ENCODE measurements around the gene PREX1.

Gene PREX1

DNA sequence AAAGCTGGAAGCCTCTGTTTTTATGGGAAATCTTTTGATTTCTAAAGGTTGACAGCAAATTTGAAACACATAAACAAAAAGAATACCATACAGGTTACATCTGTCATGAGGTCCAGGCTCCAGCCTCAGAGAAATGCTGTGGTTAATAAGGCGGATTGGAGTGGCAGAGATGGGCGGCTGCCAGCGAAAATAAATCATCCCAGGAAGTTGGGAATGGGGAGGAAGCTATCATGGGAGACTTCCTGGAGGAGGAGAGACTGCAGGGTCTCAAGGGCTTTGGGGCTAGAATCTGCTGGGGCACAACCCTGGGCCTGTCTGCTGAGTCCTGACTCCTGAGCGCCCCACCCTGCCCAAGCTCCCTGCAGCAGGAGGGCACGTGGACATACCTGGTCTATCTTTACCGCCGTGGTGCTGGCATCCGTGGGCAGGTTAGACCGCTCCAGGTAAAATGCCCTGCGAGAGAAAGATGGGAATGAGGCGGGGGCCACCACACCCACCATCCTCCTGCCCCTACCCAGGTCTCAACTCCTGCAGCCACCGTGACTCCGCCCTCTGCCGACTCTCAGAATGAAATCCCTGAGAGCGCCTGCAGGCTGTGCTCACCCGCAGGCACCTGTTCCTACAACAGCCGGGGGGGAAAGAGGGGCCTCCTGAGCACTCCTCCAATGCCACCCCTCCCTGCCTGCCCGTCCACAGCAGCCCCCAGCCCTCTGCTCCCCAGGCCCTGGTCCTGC lies 197.3 kb downstream of the PREX1 start:
- peaks cover 79% of the 10 kb centered on the region for H3K36me3 Mint-ChIP-seq (ENCODE audit: low read depth)
- no peak for DNase-seq
- H3K27me3 Mint-ChIP-seq = no peaks in the 10 kb centered on the region
- peak overlapping the region; percentile 40 for H3K27ac Mint-ChIP-seq
- no peaks in the 10 kb centered on the region for H3K9me3 Mint-ChIP-seq
- H3K4me1 Mint-ChIP-seq (ENCODE audit: low read depth) = peaks cover 12% of the 10 kb centered on the region
- H3K4me3 Mint-ChIP-seq = no peak overlapping the region

DNA sequence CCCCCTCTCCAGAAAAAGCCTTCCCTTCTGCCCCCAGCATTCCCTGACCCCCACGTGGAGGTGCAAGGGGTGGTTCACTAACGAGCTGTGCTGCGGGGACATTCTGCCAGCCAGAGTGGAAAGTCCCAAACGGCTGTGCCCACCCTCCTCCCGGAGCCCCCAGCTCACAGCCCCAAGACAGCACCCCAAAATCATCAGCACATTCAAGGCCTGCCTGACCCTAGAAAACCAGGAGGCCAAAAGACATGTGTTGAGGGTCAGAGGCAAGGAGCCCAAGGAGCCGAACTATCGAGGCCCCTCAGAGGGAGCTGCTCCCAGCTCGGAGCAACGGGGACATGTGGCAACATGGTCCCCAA lies 197.9 kb downstream of the PREX1 start:
- Mint-ChIP-seq H3K36me3 (ENCODE audit: low read depth) (peaks cover 79% of the 10 kb centered on the region), H3K4me3 (no peak overlapping the region), H3K9me3 (no peaks in the 10 kb centered on the region), H3K27me3 (no peaks in the 10 kb centered on the region), H3K4me1 (ENCODE audit: low read depth) (peaks cover 12% of the 10 kb centered on the region), H3K27ac (no peak overlapping the region)
- no peak for DNase-seq

DNA sequence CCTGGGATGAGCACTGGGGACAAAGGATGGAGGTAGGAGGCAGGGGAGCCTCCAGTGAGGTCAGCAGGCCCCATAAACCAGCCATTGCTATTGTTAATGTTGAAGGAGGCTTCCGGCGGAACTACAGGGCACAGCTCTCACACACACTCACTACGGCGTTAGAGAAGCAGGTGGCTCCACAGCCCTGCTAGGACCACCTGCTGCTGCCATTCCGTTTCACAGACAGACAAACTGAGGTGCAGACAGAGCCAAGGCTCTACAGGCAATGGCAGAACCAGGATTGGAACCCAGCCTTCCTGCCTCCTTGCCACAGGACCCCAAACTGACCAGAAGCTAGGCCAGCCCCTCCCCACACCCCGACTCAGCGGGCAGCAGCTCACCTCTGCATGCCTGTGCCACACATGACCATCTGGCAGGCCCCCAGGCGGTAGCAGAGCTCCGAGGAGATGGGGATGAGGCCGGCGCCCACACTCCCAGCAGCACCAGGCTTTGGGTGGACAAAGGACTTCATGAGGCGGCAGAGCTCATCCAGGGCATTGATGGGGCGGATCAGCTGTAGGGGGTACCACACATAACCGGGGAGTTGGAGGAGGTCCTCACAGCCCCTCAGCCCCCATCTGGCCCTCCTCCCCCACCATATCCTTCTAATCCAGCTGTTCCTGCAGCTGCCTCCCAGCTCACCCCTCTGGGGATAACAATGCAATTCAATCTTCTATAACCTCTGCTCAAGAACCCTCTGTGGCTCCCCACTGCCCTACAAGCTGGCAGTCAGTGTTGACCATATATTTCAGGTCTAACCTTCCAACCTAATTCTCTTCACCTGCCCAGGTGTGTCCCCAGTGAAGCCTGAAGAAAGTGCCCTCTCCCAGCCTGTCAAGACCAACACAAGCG lies 198.5 kb downstream of the PREX1 start:
- Mint-ChIP-seq H3K27ac (no peak overlapping the region), H3K4me1 (ENCODE audit: low read depth) (peaks cover 12% of the 10 kb centered on the region), H3K4me3 (no peak overlapping the region), H3K36me3 (ENCODE audit: low read depth) (peaks cover 81% of the 10 kb centered on the region), H3K9me3 (no peaks in the 10 kb centered on the region), H3K27me3 (no peaks in the 10 kb centered on the region)
- no peak for DNase-seq

DNA sequence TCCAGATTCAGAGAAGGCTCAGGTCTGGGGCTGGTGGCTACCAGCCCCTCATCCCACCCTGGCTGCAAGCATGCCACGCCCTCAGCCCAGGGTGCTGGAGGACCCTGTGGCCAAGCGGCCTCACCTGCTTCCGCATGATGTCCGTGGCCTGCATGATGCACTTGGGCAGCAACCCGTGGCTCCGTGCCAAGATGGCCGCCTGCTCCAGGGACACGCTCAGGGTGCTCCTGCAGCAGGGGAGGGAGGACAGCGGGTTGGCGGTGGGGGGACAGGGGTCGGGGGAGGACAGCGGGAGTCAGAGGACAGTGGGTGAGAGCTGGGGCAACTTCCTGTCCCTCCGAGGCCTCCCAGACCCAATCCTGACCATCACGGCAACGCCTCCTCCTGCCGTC lies 200.1 kb downstream of the PREX1 start:
- DNase-seq = no peak
- H3K4me1 Mint-ChIP-seq (ENCODE audit: low read depth) = peaks cover 12% of the 10 kb centered on the region
- no peak overlapping the region for H3K4me3 Mint-ChIP-seq
- H3K27me3 Mint-ChIP-seq = no peaks in the 10 kb centered on the region
- peaks cover 77% of the 10 kb centered on the region for H3K36me3 Mint-ChIP-seq (ENCODE audit: low read depth)
- H3K27ac Mint-ChIP-seq = no peak overlapping the region
- H3K9me3 Mint-ChIP-seq = no peaks in the 10 kb centered on the region

DNA sequence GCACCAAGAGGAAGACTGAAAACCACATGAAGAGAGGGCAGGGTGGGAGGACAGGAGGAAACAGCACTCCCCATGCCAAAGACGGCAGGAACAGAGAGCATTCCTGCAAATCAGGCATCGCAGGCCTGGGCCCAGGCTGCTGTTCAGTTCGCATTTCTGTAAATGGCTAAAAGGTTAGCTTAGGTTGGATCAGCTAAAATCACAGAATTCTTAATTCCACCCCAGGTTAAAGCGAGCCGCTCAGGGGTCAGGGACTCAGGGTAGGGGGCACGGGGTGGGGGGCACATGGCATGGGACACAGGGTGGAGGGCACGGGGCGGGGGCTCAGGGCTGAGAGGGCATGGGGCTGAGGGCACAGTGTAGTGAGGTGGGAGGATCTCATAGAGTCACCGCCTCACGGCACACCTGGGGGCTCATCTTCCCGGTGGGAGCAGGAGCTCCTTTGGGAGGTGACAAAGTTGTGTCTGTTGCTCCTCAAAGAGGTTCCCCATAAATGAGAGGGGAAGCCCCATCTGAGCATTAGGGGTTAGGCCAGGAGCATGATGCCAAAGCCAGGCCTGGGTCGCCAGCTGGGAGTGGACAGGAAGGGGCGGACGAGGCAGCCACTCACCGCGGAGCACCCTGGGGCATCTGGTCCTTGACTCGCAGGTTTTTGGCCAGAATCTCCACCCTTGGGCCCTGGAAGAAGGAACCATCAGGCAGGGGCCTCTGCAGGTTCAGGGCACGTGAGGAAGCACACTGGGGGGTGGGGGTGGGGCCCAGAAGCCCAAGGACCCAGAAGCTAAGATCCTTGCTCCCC lies 200.7 kb downstream of the PREX1 start:
- no peaks in the 10 kb centered on the region for H3K9me3 Mint-ChIP-seq
- H3K27me3 Mint-ChIP-seq = no peaks in the 10 kb centered on the region
- H3K4me3 Mint-ChIP-seq = no peak overlapping the region
- H3K36me3 Mint-ChIP-seq (ENCODE audit: low read depth) = peaks cover 76% of the 10 kb centered on the region
- peaks cover 12% of the 10 kb centered on the region for H3K4me1 Mint-ChIP-seq (ENCODE audit: low read depth)
- H3K27ac Mint-ChIP-seq = peak overlapping the region; percentile 40
- no peak for DNase-seq

DNA sequence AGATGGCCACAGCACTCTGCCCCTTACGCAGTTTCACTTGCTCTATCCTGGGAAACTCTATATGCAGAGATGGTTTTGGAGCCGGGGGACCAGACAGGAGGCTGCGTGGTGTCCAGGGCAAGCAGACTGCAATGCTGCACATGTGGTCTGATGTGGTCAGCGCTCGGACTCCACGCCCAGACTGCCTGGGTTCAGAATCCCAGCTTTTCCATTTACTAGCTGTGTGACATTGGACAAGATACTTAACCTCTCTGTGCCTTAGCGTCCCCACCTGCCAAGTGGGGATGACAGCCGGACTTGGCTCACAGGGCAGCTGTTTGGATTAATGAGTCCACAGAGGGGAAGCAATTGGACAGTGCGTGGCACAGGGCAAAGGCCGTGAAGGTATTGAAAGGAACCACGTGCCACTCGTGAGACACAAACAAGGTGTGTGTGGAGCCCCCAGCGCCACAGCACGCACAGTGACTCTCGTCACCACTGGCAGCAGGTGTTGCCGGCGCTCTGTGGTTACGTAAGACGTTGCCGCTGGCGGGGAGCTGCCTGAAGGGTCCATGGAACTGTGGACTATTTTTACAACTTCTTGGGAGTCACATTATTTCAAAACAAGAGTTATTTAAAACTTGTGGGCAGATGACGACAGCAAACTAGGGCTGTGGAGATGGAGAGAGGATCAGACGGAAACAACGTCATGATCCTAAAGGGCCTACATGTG lies 201.4 kb downstream of the PREX1 start:
- Mint-ChIP-seq H3K27me3 (no peaks in the 10 kb centered on the region), H3K4me1 (ENCODE audit: low read depth) (peaks cover 12% of the 10 kb centered on the region), H3K9me3 (no peaks in the 10 kb centered on the region), H3K4me3 (no peak overlapping the region), H3K36me3 (ENCODE audit: low read depth) (peaks cover 70% of the 10 kb centered on the region), H3K27ac (peak overlapping the region; percentile 33)
- DNase-seq = no peak

DNA sequence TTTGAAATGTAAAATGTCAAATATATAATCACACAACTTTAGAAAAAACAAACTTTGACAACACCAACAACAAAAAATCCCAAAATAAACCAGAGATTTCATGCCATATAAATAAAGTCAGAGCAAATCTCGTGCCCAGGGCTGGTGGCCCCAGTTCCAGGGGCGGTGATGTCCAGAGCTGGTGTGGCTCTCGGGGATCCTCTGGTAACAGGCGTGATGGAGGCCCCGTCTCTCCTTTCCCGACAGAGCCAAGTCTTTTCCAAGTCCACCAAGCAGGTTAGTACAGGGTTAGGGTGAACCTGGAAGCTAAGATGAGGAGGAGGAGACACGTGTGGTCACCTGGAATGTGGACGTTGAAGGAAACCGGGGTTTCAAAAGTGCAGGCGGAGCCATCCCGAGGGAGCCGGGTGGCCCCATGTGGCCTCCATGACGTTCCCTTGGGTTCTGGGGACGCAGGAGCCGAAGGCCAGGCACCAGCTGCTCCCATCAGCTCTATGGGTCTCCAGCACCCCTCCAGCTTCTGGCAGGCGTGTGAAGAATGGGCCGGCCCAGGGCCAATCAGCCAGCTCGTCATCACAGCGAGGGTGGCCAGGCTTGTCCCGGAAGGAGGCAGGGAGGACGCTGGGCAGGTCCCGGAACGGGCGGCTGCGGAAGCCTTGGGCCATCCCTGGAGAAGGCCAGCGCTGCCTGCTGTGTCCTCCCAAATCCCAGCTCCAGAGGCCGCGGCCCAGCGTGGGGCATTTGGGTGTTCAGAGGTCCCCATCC lies 202.5 kb downstream of the PREX1 start:
- Mint-ChIP-seq H3K4me1 (ENCODE audit: low read depth) (peaks cover 18% of the 10 kb centered on the region), H3K27ac (no peak overlapping the region), H3K36me3 (ENCODE audit: low read depth) (peaks cover 61% of the 10 kb centered on the region), H3K27me3 (no peaks in the 10 kb centered on the region), H3K4me3 (no peak overlapping the region), H3K9me3 (no peaks in the 10 kb centered on the region)
- DNase-seq = no peak

DNA sequence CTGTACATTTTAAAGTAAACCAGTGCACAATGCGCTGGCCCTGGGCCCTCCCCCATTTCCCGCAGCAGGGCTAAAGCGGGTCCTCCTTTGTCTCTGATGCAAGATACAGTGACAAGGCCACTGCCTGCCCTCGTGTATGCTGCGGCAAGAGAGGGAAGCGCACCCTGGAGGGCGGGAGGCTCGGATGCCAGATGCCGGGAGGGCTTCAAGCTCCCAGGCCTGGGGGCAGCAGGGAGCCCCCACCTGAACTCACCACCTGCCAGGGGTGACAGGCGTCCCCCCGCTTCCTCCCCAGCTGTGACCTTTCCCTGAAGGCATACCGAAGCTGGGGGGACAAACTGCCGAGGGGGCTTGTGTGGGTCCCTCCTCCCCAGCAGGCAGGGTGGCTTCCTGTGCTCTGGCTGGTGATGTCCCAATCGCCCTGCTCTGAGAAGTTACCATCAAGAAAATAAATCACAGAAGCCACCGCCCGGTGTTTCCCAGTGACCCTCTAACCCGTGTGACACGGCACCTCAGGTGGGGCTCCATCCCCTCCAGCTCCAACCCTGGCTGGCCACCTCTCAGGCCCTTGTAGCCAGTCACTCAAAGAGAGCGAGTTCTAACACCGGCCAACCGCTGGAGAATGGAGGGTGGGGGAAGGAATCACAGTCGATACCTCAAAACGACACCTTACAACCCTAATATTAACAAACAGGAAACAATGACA lies 203.3 kb downstream of the PREX1 start:
- Mint-ChIP-seq H3K36me3 (ENCODE audit: low read depth) (peaks cover 52% of the 10 kb centered on the region), H3K4me3 (no peak overlapping the region), H3K27me3 (no peaks in the 10 kb centered on the region), H3K27ac (no peak overlapping the region), H3K9me3 (no peaks in the 10 kb centered on the region), H3K4me1 (ENCODE audit: low read depth) (peaks cover 18% of the 10 kb centered on the region)
- DNase-seq = no peak

DNA sequence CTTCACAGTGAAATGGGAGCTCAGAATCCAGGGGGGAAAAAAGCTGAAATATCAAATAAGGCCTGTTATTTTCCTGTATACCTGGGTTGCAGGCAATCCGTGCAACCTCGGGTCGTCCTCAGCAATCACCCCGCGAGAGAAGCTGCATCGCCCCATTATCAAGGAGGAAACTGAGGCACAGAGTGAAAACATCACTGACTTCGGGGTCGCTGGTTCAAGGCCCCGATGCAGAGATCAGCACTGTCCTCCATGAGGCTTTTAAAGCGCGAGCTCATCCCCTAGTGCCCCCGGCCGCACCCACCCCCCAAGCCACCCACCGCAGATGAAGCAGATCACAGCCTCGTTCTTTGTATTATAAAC lies 203.9 kb downstream of the PREX1 start:
- Mint-ChIP-seq H3K4me1 (ENCODE audit: low read depth) (peaks cover 18% of the 10 kb centered on the region), H3K36me3 (ENCODE audit: low read depth) (peaks cover 46% of the 10 kb centered on the region), H3K27me3 (no peaks in the 10 kb centered on the region), H3K4me3 (no peak overlapping the region), H3K27ac (no peak overlapping the region), H3K9me3 (no peaks in the 10 kb centered on the region)
- no peak for DNase-seq

DNA sequence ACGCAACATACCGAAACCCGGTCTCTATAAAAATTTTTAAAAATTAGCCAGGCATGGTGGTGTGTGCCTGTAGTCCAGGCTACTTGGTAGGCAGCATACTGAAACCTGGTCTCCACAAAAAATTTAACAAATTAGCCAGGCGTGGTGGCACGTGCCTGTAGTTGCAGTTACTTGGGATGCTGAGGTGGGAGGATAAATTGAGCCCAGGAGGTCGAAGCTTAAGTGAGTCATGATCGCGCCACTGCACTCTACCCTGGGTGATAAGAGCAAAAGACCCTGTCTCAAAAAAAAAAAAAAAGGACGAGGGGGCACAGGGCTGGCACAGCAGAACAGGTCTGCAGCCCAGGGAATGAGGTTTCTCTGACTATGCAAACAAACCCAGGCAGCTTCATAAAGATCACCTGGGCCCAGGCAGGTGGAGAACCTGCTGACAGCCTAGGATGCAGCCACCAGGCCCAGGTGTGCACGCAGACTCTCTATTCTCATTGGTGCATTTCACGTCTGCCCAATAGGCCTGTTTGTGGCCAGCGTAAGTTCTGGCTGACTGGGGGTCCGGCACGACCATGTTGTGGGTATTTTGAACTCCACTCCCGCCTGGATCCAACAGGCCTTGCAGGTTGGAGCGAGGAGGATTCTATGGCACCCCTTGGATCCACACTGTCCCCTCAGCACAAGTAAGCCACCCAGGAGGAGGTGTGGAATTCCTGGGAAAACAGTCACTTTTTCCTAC lies 204.5 kb downstream of the PREX1 start:
- no peak for DNase-seq
- H3K4me1 Mint-ChIP-seq (ENCODE audit: low read depth) = peaks cover 18% of the 10 kb centered on the region
- H3K9me3 Mint-ChIP-seq = no peaks in the 10 kb centered on the region
- peaks cover 41% of the 10 kb centered on the region for H3K36me3 Mint-ChIP-seq (ENCODE audit: low read depth)
- no peak overlapping the region for H3K27ac Mint-ChIP-seq
- H3K4me3 Mint-ChIP-seq = no peak overlapping the region
- no peaks in the 10 kb centered on the region for H3K27me3 Mint-ChIP-seq

DNA sequence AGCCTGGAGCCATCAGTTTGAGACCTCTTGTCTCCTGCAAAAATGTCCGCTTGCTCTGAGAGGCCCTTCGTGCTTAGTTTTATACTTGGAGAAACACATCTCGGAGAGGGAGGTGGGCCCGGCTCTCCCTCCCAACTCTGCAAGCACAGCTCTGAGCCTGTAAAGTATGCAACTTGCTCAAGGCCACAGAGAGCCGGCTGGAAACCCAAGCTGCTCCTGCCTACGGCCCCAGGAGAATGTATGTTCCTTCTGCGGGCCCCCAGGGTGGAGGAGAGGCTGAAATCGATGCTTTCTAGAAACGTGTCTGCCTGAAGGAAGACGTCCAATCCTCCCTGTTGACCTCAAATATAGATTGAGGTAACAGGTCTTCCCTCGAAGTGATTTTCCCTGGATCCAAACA lies 205.4 kb downstream of the PREX1 start:
- no peak overlapping the region for H3K27ac Mint-ChIP-seq
- H3K27me3 Mint-ChIP-seq = no peaks in the 10 kb centered on the region
- peaks cover 37% of the 10 kb centered on the region for H3K36me3 Mint-ChIP-seq (ENCODE audit: low read depth)
- H3K9me3 Mint-ChIP-seq = no peaks in the 10 kb centered on the region
- no peak for DNase-seq
- H3K4me1 Mint-ChIP-seq (ENCODE audit: low read depth) = peaks cover 18% of the 10 kb centered on the region
- H3K4me3 Mint-ChIP-seq = no peak overlapping the region

DNA sequence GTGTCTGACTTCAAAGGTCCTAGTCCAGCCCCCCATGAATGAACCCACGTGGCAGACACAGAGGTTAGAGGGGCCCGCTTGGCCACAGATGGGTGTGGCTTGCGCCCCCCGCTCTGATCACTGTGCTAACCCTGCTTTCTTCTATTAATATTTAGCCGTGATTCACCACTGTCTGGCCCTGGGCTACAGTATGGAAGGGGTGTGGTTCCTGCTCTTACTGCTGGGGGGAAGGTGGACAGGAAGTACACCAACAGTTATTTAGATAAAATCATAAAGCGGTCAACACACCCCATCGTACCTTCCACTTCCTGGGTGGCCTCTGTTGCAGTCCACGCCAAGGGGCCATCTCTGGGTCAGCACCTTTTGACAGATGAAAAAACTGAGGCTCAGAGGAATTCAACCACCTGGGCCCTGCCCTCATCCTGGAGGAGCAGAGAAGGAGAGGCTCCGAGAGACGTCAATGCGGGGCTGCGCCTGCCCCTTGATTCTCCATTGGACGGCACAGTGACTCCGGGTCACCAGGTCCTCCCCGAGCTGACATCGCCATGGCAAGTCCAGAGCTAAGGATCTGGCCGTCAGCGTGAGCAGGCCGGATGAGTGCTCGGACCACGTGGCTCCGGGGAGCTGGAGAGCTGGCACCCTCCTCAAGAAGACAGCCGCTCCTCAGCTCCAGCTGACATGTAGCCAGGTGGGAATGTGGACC lies 206.3 kb downstream of the PREX1 start:
- H3K4me3 Mint-ChIP-seq = no peak overlapping the region
- no peaks in the 10 kb centered on the region for H3K9me3 Mint-ChIP-seq
- H3K36me3 Mint-ChIP-seq (ENCODE audit: low read depth) = peaks cover 29% of the 10 kb centered on the region
- DNase-seq = no peak
- no peaks in the 10 kb centered on the region for H3K27me3 Mint-ChIP-seq
- H3K27ac Mint-ChIP-seq = no peak overlapping the region
- H3K4me1 Mint-ChIP-seq (ENCODE audit: low read depth) = peaks cover 12% of the 10 kb centered on the region
